ENCODE measurements around the gene ZHX3. TPM values are rescaled to one million over a fixed set of nuclear protein-coding genes. Genes with fewer than 3 reads are reported as not detected.
A peak's percentile ranks its signal among the peaks of the same experiment; 100 is the strongest.

ZHX3 gene
- total and polyA plus RNA-seq, 11 donors = 10.9 to 43.9 (median 32.3) TPM

GRCh38 chr20:41154436-41155176 is 162.9 kb downstream of the ZHX3 start:
- no peaks in the 10 kb centered on the region for H3K27me3 ChIP-seq
- H3K4me3 ChIP-seq = no peak overlapping the region
- intact Hi-C loops (cut with DNase I) = no loop called here
- no peak for TF ChIP-seq POLR2A (IDR thresholded peaks at IDR 0.05)
- TF ChIP-seq, protein P1, sequence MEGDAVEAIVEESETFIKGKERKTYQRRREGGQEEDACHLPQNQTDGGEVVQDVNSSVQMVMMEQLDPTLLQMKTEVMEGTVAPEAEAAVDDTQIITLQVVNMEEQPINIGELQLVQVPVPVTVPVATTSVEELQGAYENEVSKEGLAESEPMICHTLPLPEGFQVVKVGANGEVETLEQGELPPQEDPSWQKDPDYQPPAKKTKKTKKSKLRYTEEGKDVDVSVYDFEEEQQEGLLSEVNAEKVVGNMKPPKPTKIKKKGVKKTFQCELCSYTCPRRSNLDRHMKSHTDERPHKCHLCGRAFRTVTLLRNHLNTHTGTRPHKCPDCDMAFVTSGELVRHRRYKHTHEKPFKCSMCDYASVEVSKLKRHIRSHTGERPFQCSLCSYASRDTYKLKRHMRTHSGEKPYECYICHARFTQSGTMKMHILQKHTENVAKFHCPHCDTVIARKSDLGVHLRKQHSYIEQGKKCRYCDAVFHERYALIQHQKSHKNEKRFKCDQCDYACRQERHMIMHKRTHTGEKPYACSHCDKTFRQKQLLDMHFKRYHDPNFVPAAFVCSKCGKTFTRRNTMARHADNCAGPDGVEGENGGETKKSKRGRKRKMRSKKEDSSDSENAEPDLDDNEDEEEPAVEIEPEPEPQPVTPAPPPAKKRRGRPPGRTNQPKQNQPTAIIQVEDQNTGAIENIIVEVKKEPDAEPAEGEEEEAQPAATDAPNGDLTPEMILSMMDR (IDR thresholded peaks at IDR 0.05) = peak in 4 of 12 donors; percentile 13 to 32 (median 25)
- DNase-seq (peak in 4 of 5 donors; percentile 58 to 76 (median 64)), ATAC-seq (peak; percentile 66 to 78 (median 72))
- peaks cover 0 to 3% (median 2%) of the 10 kb centered on the region in 9 donors for H3K36me3 ChIP-seq
- H3K27ac ChIP-seq = peak overlapping the region in 11 of 12 donors; percentile 34 to 100 (median 68)
- H3K4me1 ChIP-seq = peaks cover 15 to 100% (median 91%) of the 10 kb centered on the region in 12 donors
- 44 to 51% (median 50%) methylated on average over 8 of the region's 8 CpGs for WGBS, 4 donors
- no peaks in the 10 kb centered on the region for H3K9me3 ChIP-seq

- H3K27ac ChIP-seq = peak overlapping the region; percentile 43 to 100 (median 64)
- peaks cover 0 to 3% (median 0%) of the 10 kb centered on the region in 9 donors for H3K36me3 ChIP-seq
- no peak for ATAC-seq
- TF ChIP-seq, protein P1 (IDR thresholded peaks at IDR 0.05) = no peak
- TF ChIP-seq POLR2A (IDR thresholded peaks at IDR 0.05) = no peak
- no peaks in the 10 kb centered on the region for H3K9me3 ChIP-seq
- intact Hi-C loops (cut with DNase I) = no loop called here
- 34 to 55% (median 51%) methylated on average over 5 of the region's 5 CpGs for WGBS, 4 donors
- peaks cover 16 to 100% (median 95%) of the 10 kb centered on the region in 12 donors for H3K4me1 ChIP-seq
- H3K4me3 ChIP-seq = no peak overlapping the region
- peak in 2 of 5 donors; percentile 43 to 52 for DNase-seq
- H3K27me3 ChIP-seq = no peaks in the 10 kb centered on the region
Measured at GRCh38 chr20:41152108-41152757, 165.3 kb downstream of the ZHX3 start.

GRCh38 chr20:41151134-41151869 is 166.2 kb downstream of the ZHX3 start:
- Histone ChIP-seq H3K4me3 (no peak overlapping the region), H3K9me3 (no peaks in the 10 kb centered on the region), H3K27ac (peak overlapping the region; percentile 27 to 100 (median 64)), H3K36me3 (peaks cover 0 to 3% (median 0%) of the 10 kb centered on the region in 9 donors), H3K4me1 (peaks cover 18 to 100% (median 95%) of the 10 kb centered on the region in 12 donors), H3K27me3 (no peaks in the 10 kb centered on the region)
- intact Hi-C loops (cut with DNase I) = no loop called here
- 77 to 93% (median 88%) methylated on average over 5 of the region's 5 CpGs for WGBS, 4 donors
- no peak for ATAC-seq
- no peak for TF ChIP-seq POLR2A (IDR thresholded peaks at IDR 0.05)
- TF ChIP-seq, protein P1 (IDR thresholded peaks at IDR 0.05) = no peak
- peak in 2 of 5 donors; percentile 20 to 24 for DNase-seq

Data from heart left ventricle (tissue), 16 donors.